ENCODE data around the gene NAGS.
"Not testable (repeated sequence)": the region's sequence is repeated elsewhere in the genome, so short reads cannot be mapped to it uniquely, and the experiment has no call there.

Gene NAGS

GRCh38 chr17:44004077-44004760 is at the start of gene NAGS:
Gene NAGS, plus strand, starts transcription at chr17:44004622. Its CDS starts 42 bp downstream, at chr17:44004664.
- DNase-seq, result no peak

GRCh38 chr17:43956222-43956621 is 48.2 kb upstream of the NAGS start:
- DNase-seq, result no peak

- no peak for DNase-seq
Measured at GRCh38 chr17:43958748-43959352, 45.6 kb upstream of the NAGS start.

GRCh38 chr17:43961292-43961691 is 43.1 kb upstream of the NAGS start:
- DNase-seq, result not testable (repeated sequence)

- DNase-seq, result no peak
Measured at GRCh38 chr17:43961954-43962353, 42.5 kb upstream of the NAGS start.

GRCh38 chr17:43962479-43962878 is 41.9 kb upstream of the NAGS start:
- no peak for DNase-seq

- DNase-seq, result no peak
Measured at GRCh38 chr17:43966276-43966675, 38.1 kb upstream of the NAGS start.

- no peak for DNase-seq
Measured at GRCh38 chr17:43967251-43967875, 37.1 kb upstream of the NAGS start.

GRCh38 chr17:43970366-43970765 is 34.1 kb upstream of the NAGS start:
- DNase-seq, result no peak

- DNase-seq, result not testable (repeated sequence)
Measured at GRCh38 chr17:43971436-43971835, 33.0 kb upstream of the NAGS start.

GRCh38 chr17:43972444-43973212 is 31.8 kb upstream of the NAGS start:
- not testable (repeated sequence) for DNase-seq

GRCh38 chr17:43974382-43975266 is 29.8 kb upstream of the NAGS start:
- DNase-seq, result no peak

GRCh38 chr17:43975898-43976297 is 28.5 kb upstream of the NAGS start:
- no peak for DNase-seq

GRCh38 chr17:43976963-43977837 is 27.2 kb upstream of the NAGS start:
- no peak for DNase-seq

GRCh38 chr17:43978078-43978477 is 26.3 kb upstream of the NAGS start:
- no peak for DNase-seq

- no peak for DNase-seq
Measured at GRCh38 chr17:43979011-43979410, 25.4 kb upstream of the NAGS start.

GRCh38 chr17:43979671-43980070 is 24.8 kb upstream of the NAGS start:
- DNase-seq, result no peak

GRCh38 chr17:43982171-43982570 is 22.3 kb upstream of the NAGS start:
- no peak for DNase-seq

GRCh38 chr17:43983196-43983514 is 21.3 kb upstream of the NAGS start:
- no peak for DNase-seq

GRCh38 chr17:43983515-43984411 is 20.7 kb upstream of the NAGS start:
- DNase-seq, result no peak

All from midbrain (tissue), 1 donor.